Measurements from ENCODE around the gene TRAK1.
A peak's percentile ranks its signal among the peaks of the same experiment; 100 is the strongest.

The TRAK1 gene

GRCh38 chr3:42183991-42184632 lies 93.0 kb downstream of the TRAK1 start:
- no peak for DNase-seq

- peak; percentile 54 for DNase-seq
Measured at GRCh38 chr3:42184651-42185443, 93.7 kb downstream of the TRAK1 start.

GRCh38 chr3:42187936-42188335 lies 96.8 kb downstream of the TRAK1 start:
- no peak for DNase-seq

- DNase-seq = no peak
Measured at GRCh38 chr3:42188376-42188775, 97.2 kb downstream of the TRAK1 start.

GRCh38 chr3:42189001-42189460 lies 97.9 kb downstream of the TRAK1 start:
- DNase-seq = no peak

GRCh38 chr3:42189736-42190135 lies 98.6 kb downstream of the TRAK1 start:
- DNase-seq = no peak

GRCh38 chr3:42190701-42191442 lies 99.7 kb downstream of the TRAK1 start:
- DNase-seq = peak; percentile 44

- no peak for DNase-seq
Measured at GRCh38 chr3:42191443-42191747, 100.2 kb downstream of the TRAK1 start.

- DNase-seq = no peak
Measured at GRCh38 chr3:42192334-42193200, 101.4 kb downstream of the TRAK1 start.

GRCh38 chr3:42194943-42195510 lies 103.9 kb downstream of the TRAK1 start:
- DNase-seq = no peak

GRCh38 chr3:42195879-42196330 lies 104.7 kb downstream of the TRAK1 start:
- DNase-seq = no peak

- DNase-seq = no peak
Measured at GRCh38 chr3:42198709-42199108, 107.6 kb downstream of the TRAK1 start.

GRCh38 chr3:42202217-42202865 lies 111.2 kb downstream of the TRAK1 start:
- no peak for DNase-seq

- no peak for DNase-seq
Measured at GRCh38 chr3:42204867-42205599, 113.9 kb downstream of the TRAK1 start.

GRCh38 chr3:42205800-42206514 lies 114.8 kb downstream of the TRAK1 start:
- no peak for DNase-seq

GRCh38 chr3:42209917-42210316 lies 118.8 kb downstream of the TRAK1 start:
- DNase-seq = no peak

GRCh38 chr3:42210726-42211125 lies 119.6 kb downstream of the TRAK1 start:
- no peak for DNase-seq

- no peak for DNase-seq
Measured at GRCh38 chr3:42213417-42213816, 122.3 kb downstream of the TRAK1 start.

GRCh38 chr3:42214064-42214463 lies 122.9 kb downstream of the TRAK1 start:
- DNase-seq = no peak

GRCh38 chr3:42214565-42215283 lies 123.6 kb downstream of the TRAK1 start:
- no peak for DNase-seq
